Endodermal cell (in vitro differentiated cells): ENCODE data around the gene CDH4. TPM values are rescaled to one million over a fixed set of nuclear protein-coding genes. Genes with fewer than 3 reads are reported as not detected.

Source experiments
- DNase-seq: peaks from one replicate; pipeline ENCODE4 v3.0.0-alpha.2; 2017
- H3K27ac ChIP-seq: 2 replicates; pipeline ENCODE4 v1.5.1; 2013; ENCODE audit warnings: mild to moderate bottlenecking, low read depth, low read length, moderate library complexity
- H3K27me3 ChIP-seq: 2 replicates; pipeline ENCODE4 v1.6.1; 2013; ENCODE audit warnings: mild to moderate bottlenecking, low read length, moderate library complexity; ENCODE audit not compliant: insufficient read depth, control insufficient read depth, poor library complexity, severe bottlenecking
- H3K36me3 ChIP-seq: 2 replicates; pipeline ENCODE4 v1.7.0; 2013; ENCODE audit warnings: mild to moderate bottlenecking, low read length, moderate library complexity; ENCODE audit not compliant: control insufficient read depth, insufficient read depth
- H3K4me1 ChIP-seq: one replicate; pipeline ENCODE4 v1.7.0; 2013; ENCODE audit warnings: low read length; ENCODE audit not compliant: control insufficient read depth, insufficient read depth
- H3K4me3 ChIP-seq: 2 replicates; pipeline ENCODE4 v1.5.1; 2013; ENCODE audit warnings: mild to moderate bottlenecking, low read length, moderate library complexity
- H3K9ac ChIP-seq: 2 replicates; pipeline ENCODE4 v1.6.1; 2013; ENCODE audit warnings: mild to moderate bottlenecking, low read length, moderate library complexity; ENCODE audit not compliant: poor library complexity, severe bottlenecking; ENCODE audit errors: extremely low read depth
- H3K9me3 ChIP-seq: 2 replicates; pipeline ENCODE4 v1.6.1; 2013; ENCODE audit warnings: mild to moderate bottlenecking, low read length, moderate library complexity; ENCODE audit not compliant: control insufficient read depth
- H3K27ac Mint-ChIP-seq: 2 replicates; pipeline ENCODE4 v1.8.0; 2020; ENCODE audit warnings: mixed read lengths
- H3K27me3 Mint-ChIP-seq: 2 replicates; pipeline ENCODE4 v1.8.0; 2021; ENCODE audit warnings: mild to moderate bottlenecking, mixed read lengths; ENCODE audit not compliant: insufficient read depth
- H3K36me3 Mint-ChIP-seq: 2 replicates; pipeline ENCODE4 v1.8.0; 2020; ENCODE audit warnings: low read depth, mixed read lengths
- H3K4me1 Mint-ChIP-seq: 2 replicates; pipeline ENCODE4 v1.8.0; 2020; ENCODE audit warnings: mixed read lengths
- H3K4me3 Mint-ChIP-seq: 2 replicates; pipeline ENCODE4 v1.8.0; 2020; ENCODE audit warnings: mild to moderate bottlenecking, moderate library complexity, mixed read lengths
- H3K9me3 Mint-ChIP-seq: 2 replicates; pipeline ENCODE4 v1.8.0; 2020; ENCODE audit warnings: mild to moderate bottlenecking, mixed read lengths
- CTCF ChIP-seq: fragments of 200-600 bp; sonication (generic); conservative IDR thresholded peaks from 2 replicates; pipeline ENCODE4 v1.5.0; 2021; ENCODE audit warnings: antibody characterized with exemption, mild to moderate bottlenecking
- WGBS, 2 experiments: methylation state at CpG; one replicate each; pipeline versions ENCODE4 v1.1.5 to v1.1.7; 2013; ENCODE audit warnings: missing lambda C conversion rate in 2 of 2, mixed read lengths in 1 of 2; ENCODE audit not compliant: insufficient coverage in 1 of 2, insufficient read length in 1 of 2; 5-methylcytosine and 5-hydroxymethylcytosine counted together
- total RNA-seq, 2 donors: library from RNA; stranded (reverse); fragmentation: NEBNext Ultra II Directional in 1 of 2; extraction: Animal tissue kit (Norgen Biotek cat#: 25700) in 1 of 2; gene quantifications; 2 replicates in 1 of 2; 3 replicates in 1 of 2; pipeline ENCODE4 v1.2.1, GENCODE V29; 2021

CDH4 gene
- total RNA-seq, 2 donors from 2014 or later = 1.8 to 5.8 TPM

- Histone ChIP-seq H3K27me3 (no peaks in the 10 kb centered on the region), H3K9me3 (peaks cover under 1% of the 10 kb centered on the region), H3K27ac (no peak overlapping the region), H3K9ac (no peak overlapping the region), H3K4me1 (no peaks in the 10 kb centered on the region), H3K4me3 (no peak overlapping the region), H3K36me3 (no peaks in the 10 kb centered on the region)
- Mint-ChIP-seq H3K4me3 (no peak overlapping the region), H3K9me3 (peaks cover 28% of the 10 kb centered on the region), H3K4me1 (no peaks in the 10 kb centered on the region), H3K36me3 (peaks cover 3% of the 10 kb centered on the region), H3K27me3 (peaks cover 31% of the 10 kb centered on the region), H3K27ac (no peak overlapping the region)
- WGBS, 2 experiments = 91 to 94% methylated on average over 12 to 14 of the region's 14 CpGs
- no peak for TF ChIP-seq CTCF
- no peak for DNase-seq
Observed at GRCh38 chr20:61601853-61602252, 349.8 kb downstream of the CDH4 start.

DNA sequence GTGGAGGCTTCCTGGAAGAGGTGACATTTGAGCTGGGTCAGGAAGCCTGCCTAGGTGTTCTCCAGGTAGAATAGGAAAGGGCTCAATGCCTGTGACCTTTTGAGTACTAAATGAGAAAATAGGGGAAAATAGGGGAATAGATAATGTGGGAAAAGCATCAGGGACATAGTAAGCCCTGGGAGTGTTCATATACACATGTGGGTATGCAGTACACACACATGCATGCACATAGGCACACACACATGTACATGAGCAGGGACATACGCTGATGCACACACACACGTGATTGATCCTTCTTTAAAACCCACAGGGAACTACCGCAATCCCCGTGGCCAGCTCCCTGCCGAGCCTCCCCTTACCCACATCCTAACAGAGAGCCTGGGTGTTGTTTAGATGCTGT lies 351.7 kb downstream of the CDH4 start:
- peaks cover 3% of the 10 kb centered on the region for H3K36me3 Mint-ChIP-seq
- no peak for TF ChIP-seq CTCF
- Histone ChIP-seq H3K4me3 (no peak overlapping the region), H3K27ac (no peak overlapping the region), H3K4me1 (no peaks in the 10 kb centered on the region), H3K9me3 (no peaks in the 10 kb centered on the region), H3K36me3 (no peaks in the 10 kb centered on the region), H3K9ac (no peak overlapping the region), H3K27me3 (no peaks in the 10 kb centered on the region)
- H3K27me3 Mint-ChIP-seq = peaks cover 40% of the 10 kb centered on the region
- WGBS, 2 experiments = 93 to 100% methylated on average over 2 to 5 of the region's 5 CpGs
- DNase-seq = no peak
- H3K4me3 Mint-ChIP-seq = no peak overlapping the region
- no peaks in the 10 kb centered on the region for H3K4me1 Mint-ChIP-seq
- no peak overlapping the region for H3K27ac Mint-ChIP-seq
- peaks cover 23% of the 10 kb centered on the region for H3K9me3 Mint-ChIP-seq

- Histone ChIP-seq H3K36me3 (no peaks in the 10 kb centered on the region), H3K4me3 (no peak overlapping the region), H3K27ac (no peak overlapping the region), H3K4me1 (no peaks in the 10 kb centered on the region), H3K9ac (no peak overlapping the region), H3K27me3 (no peaks in the 10 kb centered on the region), H3K9me3 (no peaks in the 10 kb centered on the region)
- peaks cover 23% of the 10 kb centered on the region for H3K9me3 Mint-ChIP-seq
- DNase-seq = no peak
- peaks cover 3% of the 10 kb centered on the region for H3K36me3 Mint-ChIP-seq
- TF ChIP-seq CTCF = no peak
- 89 to 100% methylated on average over 4 to 7 of the region's 7 CpGs for WGBS, 2 experiments
- H3K4me3 Mint-ChIP-seq = no peak overlapping the region
- H3K27ac Mint-ChIP-seq = no peak overlapping the region
- no peaks in the 10 kb centered on the region for H3K4me1 Mint-ChIP-seq
- H3K27me3 Mint-ChIP-seq = peaks cover 47% of the 10 kb centered on the region
Observed at GRCh38 chr20:61604549-61604948, 352.5 kb downstream of the CDH4 start.
